Endothelial cell of umbilical vein (primary cell): ENCODE results near the gene TMEM9B. TPM values are rescaled to one million over a fixed set of nuclear protein-coding genes. Genes with fewer than 3 reads are reported as not detected.

ENCODE experiments used
- BruUV-seq: library from RNA; stranded (reverse); fragments of 400-500 nt; replicated peaks from 2 replicates; lab custom pipeline; 2021; lab: Mats Ljungman, UMichigan
- CTCF ChIA-PET: fragments of 300-600, 350-600 bp; sonication (Branson Sonifier 250); formaldehyde crosslinking; loops from one replicate; lab custom pipeline; 2021; ENCODE audit warnings: antibody characterized with exemption, inconsistent platforms; lab: Charles Lee
- POLR2A ChIA-PET: fragments of 300-600, 350-600 bp; sonication (Branson Sonifier 250); formaldehyde crosslinking; loops from one replicate; lab custom pipeline; 2021; ENCODE audit warnings: antibody characterized with exemption, inconsistent platforms; lab: Charles Lee
- DNase-seq: peaks from one replicate; pipeline ENCODE4 v3.0.0-alpha.2; 2011; ENCODE audit warnings: low read depth, low spot score
- FAIRE-seq: peaks from 2 replicates; lab custom pipeline; 2011; peaks lifted over from hg19 to GRCh38; lab: Jason Lieb, UNC
- H2AFZ ChIP-seq: 2 replicates; pipeline ENCODE4 v1.6.0; 2012; ENCODE audit warnings: low read depth, low read length, control low read depth, inconsistent platforms
- H3K27ac ChIP-seq: 2 replicates; pipeline ENCODE4 v1.5.1; 2011; ENCODE audit warnings: low read depth, mild to moderate bottlenecking, control low read depth, low read length, moderate library complexity; ENCODE audit not compliant: insufficient read depth
- H3K27me3 ChIP-seq, 2 experiments: 2 replicates each; pipeline versions ENCODE4 v1.6.0 to v1.6.1; 2011; ENCODE audit warnings: low read length in 2 of 2, mixed read lengths in 1 of 2; ENCODE audit not compliant: control insufficient read depth in 2 of 2, insufficient read depth in 2 of 2
- H3K36me3 ChIP-seq, 2 experiments: 2 replicates in 1 of 2; 3 replicates in 1 of 2; pipeline ENCODE4 v1.5.1; 2011; ENCODE audit warnings: low read length in 2 of 2, mild to moderate bottlenecking in 1 of 2, moderate library complexity in 1 of 2; ENCODE audit not compliant: control insufficient read depth in 2 of 2, insufficient read depth in 2 of 2; ENCODE audit errors: extremely low read depth in 1 of 2
- H3K4me1 ChIP-seq: 3 replicates; pipeline ENCODE4 v1.5.1; 2011; ENCODE audit warnings: mild to moderate bottlenecking, low read length; ENCODE audit not compliant: control insufficient read depth, insufficient read depth; ENCODE audit errors: extremely low read depth
- H3K4me2 ChIP-seq: 2 replicates; pipeline ENCODE4 v1.6.1; 2011; ENCODE audit warnings: low read length, control low read depth, mixed read lengths; ENCODE audit not compliant: insufficient read depth
- H3K4me3 ChIP-seq, 3 experiments: fragments of 200-600 bp in 1 of 3; sonication (generic), shearing (Covaris generic) in 1 of 3; replicated peaks in 1 of 3; 2 replicates each; pipeline ENCODE4 v1.5.1; 2011 to 2016; ENCODE audit warnings: control low read depth in 3 of 3, low read length in 3 of 3, mild to moderate bottlenecking in 2 of 3, inconsistent platforms in 1 of 3, low read depth in 1 of 3, moderate library complexity in 1 of 3; ENCODE audit not compliant: insufficient read depth in 1 of 3
- H3K79me2 ChIP-seq: 2 replicates; pipeline ENCODE4 v1.6.0; 2012; ENCODE audit warnings: low read length, inconsistent platforms; ENCODE audit not compliant: control insufficient read depth, insufficient read depth
- H3K9ac ChIP-seq: replicated peaks from 2 replicates; pipeline ENCODE3; 2011; ENCODE audit warnings: low read length, control low read depth; ENCODE audit not compliant: insufficient read depth; ENCODE audit errors: extremely low read depth
- H3K9me1 ChIP-seq: replicated peaks from 3 replicates; pipeline ENCODE4 v1.6.0; 2011; ENCODE audit warnings: mild to moderate bottlenecking, low read length; ENCODE audit not compliant: control insufficient read depth, insufficient read depth; ENCODE audit errors: extremely low read depth
- H3K9me3 ChIP-seq: replicated peaks from 2 replicates; pipeline ENCODE4 v1.5.1; 2012; ENCODE audit warnings: low read length, inconsistent platforms; ENCODE audit not compliant: control insufficient read depth, insufficient read depth
- H4K20me1 ChIP-seq: replicated peaks from 2 replicates; pipeline ENCODE3; 2011; ENCODE audit warnings: mild to moderate bottlenecking, low read length; ENCODE audit not compliant: control insufficient read depth, insufficient read depth; ENCODE audit errors: extremely low read depth
- GATA2 ChIP-seq: IDR thresholded peaks from 2 replicates; pipeline ENCODE4 v1.7.0; 2011; ENCODE audit warnings: low read depth, mild to moderate bottlenecking, moderate library complexity, mixed read lengths, low read length; ENCODE audit not compliant: insufficient read length, insufficient read depth
- JUN ChIP-seq: IDR thresholded peaks from 2 replicates; pipeline ENCODE4 v1.6.1; 2011; ENCODE audit warnings: borderline replicate concordance, low read depth; ENCODE audit not compliant: insufficient read length, insufficient read depth
- MYC ChIP-seq: IDR thresholded peaks from one replicate; pipeline ENCODE4 v1.6.1; 2011; ENCODE audit warnings: mild to moderate bottlenecking, low read depth, low read length
- dilution Hi-C: fragments of 300-500 bp; cut with MboI; formaldehyde crosslinking; loops from one replicate; pipeline ENCODE4 v1.15.0; 2019; ENCODE audit warnings: low sequenced_read_pairs; ENCODE audit not compliant: extremely low pct_ligation_motif_present
- intact Hi-C: fragments of 100-400 bp; cut with micrococcal nuclease; formaldehyde crosslinking; loops from one replicate; pipeline ENCODE4 v1.10.0; 2022
- polyA plus RNA-seq, 4 experiments: library from polyadenylated mRNA; depleted of rRNA in 3 of 4; stranded (reverse) in 3 of 4; unstranded in 1 of 4; fragments of >200 nt; gene quantifications; 2 replicates each; pipeline versions ENCODE4 v1.2.1 to v1.2.3, GENCODE V29; 2011 to 2012; ENCODE audit warnings: missing spikeins in 1 of 4
- total RNA-seq: library from RNA; stranded (reverse); gene quantifications from 2 replicates; pipeline ENCODE4 v1.2.3, GENCODE V29; 2021
- TF ChIP-seq, protein P1 (sequence below), 2 donors: IDR thresholded peaks; 1 replicate in 1 of 2; 2 replicates in 1 of 2; pipeline ENCODE4 v1.5.1; 2011; ENCODE audit warnings: low read length in 2 of 2, mild to moderate bottlenecking in 2 of 2, moderate library complexity in 2 of 2, control low read depth in 1 of 2, inconsistent platforms in 1 of 2, low read depth in 1 of 2; ENCODE audit not compliant: insufficient read depth in 1 of 2; ENCODE audit errors: extremely low read depth in 1 of 2

TMEM9B gene
- total and polyA plus RNA-seq, 2 donors (not counting 3 experiments of a cell fraction or from before 2014, with no cell fraction given): 28.2 to 30.2 TPM

DNA sequence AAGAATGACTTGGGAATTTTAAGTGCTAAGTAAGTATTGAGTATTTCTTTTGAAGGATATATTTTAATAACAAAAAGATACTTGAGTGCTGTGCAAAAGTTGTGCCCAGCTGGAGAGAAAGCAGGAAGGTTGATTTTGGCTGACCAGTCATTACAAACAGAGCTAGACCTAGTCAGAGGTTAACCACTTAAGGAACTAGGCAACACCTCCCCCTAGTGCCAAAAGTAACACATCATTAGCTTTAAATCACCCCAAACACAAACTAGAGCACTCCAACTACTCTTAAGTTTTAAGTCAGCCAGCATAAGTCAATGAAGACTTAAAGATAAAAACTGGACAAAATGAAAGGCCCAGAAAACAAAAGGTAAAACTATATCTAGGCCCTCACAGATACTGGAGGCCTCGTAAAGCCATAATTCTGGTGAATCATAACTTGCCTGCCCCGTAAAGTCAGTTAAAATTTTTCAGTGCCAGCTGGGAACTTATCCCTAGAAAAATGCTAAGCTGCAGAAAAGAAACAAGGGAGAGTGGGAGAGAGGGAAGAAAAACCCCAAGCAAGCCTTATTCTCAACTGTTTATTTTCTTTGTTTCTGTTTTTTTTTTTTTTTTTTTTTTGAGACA, 4.6 kb downstream of the TMEM9B start:
- CTCF ChIA-PET: interaction anchor here (0.6 to 3.5 kb wide), 60 partner anchors 9 to 1830 kb away, joined by 3 to 140 read pairs (median 4); partner anchors contain the start of genes AKIP1, ASCL3, C11orf16 and RPL27A
- H3K9ac ChIP-seq: no peak overlapping the region
- H3K27me3 ChIP-seq: no peaks in the 10 kb centered on the region
- intact Hi-C loops (loop anchor here (1.0 to 5.0 kb wide), 6 partner anchors 45 to 621 kb away; no protein-coding TSS in a partner anchor), dilution Hi-C loops (no loop called here)
- TF ChIP-seq MYC (no peak), JUN (no peak), GATA2 (no peak)
- TF ChIP-seq, protein P1, sequence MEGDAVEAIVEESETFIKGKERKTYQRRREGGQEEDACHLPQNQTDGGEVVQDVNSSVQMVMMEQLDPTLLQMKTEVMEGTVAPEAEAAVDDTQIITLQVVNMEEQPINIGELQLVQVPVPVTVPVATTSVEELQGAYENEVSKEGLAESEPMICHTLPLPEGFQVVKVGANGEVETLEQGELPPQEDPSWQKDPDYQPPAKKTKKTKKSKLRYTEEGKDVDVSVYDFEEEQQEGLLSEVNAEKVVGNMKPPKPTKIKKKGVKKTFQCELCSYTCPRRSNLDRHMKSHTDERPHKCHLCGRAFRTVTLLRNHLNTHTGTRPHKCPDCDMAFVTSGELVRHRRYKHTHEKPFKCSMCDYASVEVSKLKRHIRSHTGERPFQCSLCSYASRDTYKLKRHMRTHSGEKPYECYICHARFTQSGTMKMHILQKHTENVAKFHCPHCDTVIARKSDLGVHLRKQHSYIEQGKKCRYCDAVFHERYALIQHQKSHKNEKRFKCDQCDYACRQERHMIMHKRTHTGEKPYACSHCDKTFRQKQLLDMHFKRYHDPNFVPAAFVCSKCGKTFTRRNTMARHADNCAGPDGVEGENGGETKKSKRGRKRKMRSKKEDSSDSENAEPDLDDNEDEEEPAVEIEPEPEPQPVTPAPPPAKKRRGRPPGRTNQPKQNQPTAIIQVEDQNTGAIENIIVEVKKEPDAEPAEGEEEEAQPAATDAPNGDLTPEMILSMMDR (IDR thresholded peaks at IDR 0.05; ENCODE audit: extremely low read depth in 1 of 2, insufficient read depth in 1 of 2, low read depth in 1 of 2, low read length in 2 of 2): peak; percentile 38 to 65
- H3K79me2 ChIP-seq: peaks cover 27% of the 10 kb centered on the region
- H3K4me1 ChIP-seq: peaks cover 15% of the 10 kb centered on the region
- no peak overlapping the region for H3K27ac ChIP-seq
- no peaks in the 10 kb centered on the region for H3K9me3 ChIP-seq
- peaks cover 3 to 6% of the 10 kb centered on the region in 2 experiments for H3K36me3 ChIP-seq
- FAIRE-seq: peak; percentile 75
- POLR2A ChIA-PET: interaction anchor here (0.6 to 0.7 kb wide), 2 partner anchors 169 to 234 kb away, joined by 3 to 5 read pairs; no protein-coding TSS in a partner anchor
- no peak overlapping the region for H3K4me2 ChIP-seq
- no peak overlapping the region for H2AFZ ChIP-seq
- peak; percentile 87 for DNase-seq
- no peak overlapping the region for H3K4me3 ChIP-seq
- BruUV-seq: no TSS peak
- H4K20me1 ChIP-seq: no peaks in the 10 kb centered on the region
- H3K9me1 ChIP-seq: no peaks in the 10 kb centered on the region
